Keratinocyte (primary cell): Measurements from ENCODE around the gene CARMIL1. TPM values are rescaled to one million over a fixed set of nuclear protein-coding genes. Genes with fewer than 3 reads are reported as not detected.

Experiments
- DNase-seq: peaks from one replicate; pipeline ENCODE4 v3.0.0-alpha.2; 2011; ENCODE audit warnings: low read depth, missing footprints, low spot score
- FAIRE-seq: peaks from 2 replicates; lab custom pipeline; 2011; peaks lifted over from hg19 to GRCh38; lab: Jason Lieb, UNC
- H2AFZ ChIP-seq: 2 replicates; pipeline ENCODE4 v1.6.0; 2012; ENCODE audit warnings: low read length, control low read depth, inconsistent platforms; ENCODE audit not compliant: control insufficient read depth
- H3K27ac ChIP-seq: 2 replicates; pipeline ENCODE4 v1.5.1; 2011; ENCODE audit warnings: low read length; ENCODE audit not compliant: control insufficient read depth, insufficient read depth
- H3K27me3 ChIP-seq: 3 replicates; pipeline ENCODE4 v1.6.0; 2011; ENCODE audit warnings: low read length; ENCODE audit not compliant: control insufficient read depth, insufficient read depth; ENCODE audit errors: extremely low read depth
- H3K36me3 ChIP-seq, 2 experiments: 2 replicates in 1 of 2; 3 replicates in 1 of 2; pipeline ENCODE4 v1.5.1; 2011; ENCODE audit warnings: low read length in 2 of 2, mild to moderate bottlenecking in 1 of 2; ENCODE audit not compliant: control insufficient read depth in 2 of 2, insufficient read depth in 2 of 2; ENCODE audit errors: extremely low read depth in 1 of 2
- H3K4me1 ChIP-seq: 3 replicates; pipeline ENCODE4 v1.5.1; 2011; ENCODE audit warnings: low read length; ENCODE audit not compliant: control insufficient read depth, insufficient read depth; ENCODE audit errors: extremely low read depth
- H3K4me2 ChIP-seq: 3 replicates; pipeline ENCODE4 v1.6.0; 2011; ENCODE audit warnings: low read depth, low read length; ENCODE audit not compliant: control insufficient read depth, insufficient read depth; ENCODE audit errors: extremely low read depth
- H3K4me3 ChIP-seq, 3 experiments: fragments of 200-600 bp in 1 of 3; sonication (generic) in 1 of 3; 2 replicates in 2 of 3; 3 replicates in 1 of 3; pipeline ENCODE4 v1.5.1; 2011 to 2016; ENCODE audit warnings: low read length in 3 of 3, mild to moderate bottlenecking in 3 of 3, control low read depth in 2 of 3, inconsistent platforms in 1 of 3, low read depth in 1 of 3, mixed read lengths in 1 of 3, mixed run types in 1 of 3, moderate library complexity in 1 of 3; ENCODE audit not compliant: control insufficient read depth in 2 of 3, insufficient read depth in 2 of 3; ENCODE audit errors: extremely low read depth in 1 of 3
- H3K79me2 ChIP-seq: 2 replicates; pipeline ENCODE4 v1.6.0; 2012; ENCODE audit warnings: low read length; ENCODE audit not compliant: control insufficient read depth, insufficient read depth
- H3K9ac ChIP-seq: 3 replicates; pipeline ENCODE4 v1.6.0; 2011; ENCODE audit warnings: low read length; ENCODE audit not compliant: control insufficient read depth, insufficient read depth; ENCODE audit errors: extremely low read depth
- H3K9me1 ChIP-seq: 3 replicates; pipeline ENCODE4 v1.6.0; 2011; ENCODE audit warnings: low read length; ENCODE audit not compliant: control insufficient read depth, insufficient read depth; ENCODE audit errors: extremely low read depth
- H3K9me3 ChIP-seq: 2 replicates; pipeline ENCODE4 v1.5.1; 2012; ENCODE audit warnings: low read depth, low read length; ENCODE audit not compliant: control insufficient read depth
- H4K20me1 ChIP-seq: 3 replicates; pipeline ENCODE4 v1.6.0; 2011; ENCODE audit warnings: low read length; ENCODE audit not compliant: control insufficient read depth, insufficient read depth; ENCODE audit errors: extremely low read depth
- EZH2 ChIP-seq: IDR thresholded peaks from one replicate; pipeline ENCODE4 v1.6.1; 2012; ENCODE audit warnings: inconsistent platforms, mild to moderate bottlenecking, low read length, moderate library complexity
- dilution Hi-C: fragments of 300-500 bp; cut with MboI; formaldehyde crosslinking; loops from one replicate; pipeline ENCODE4 v1.7.0; 2020; ENCODE audit warnings: low sequenced_read_pairs; ENCODE audit not compliant: extremely low pct_ligation_motif_present
- polyA plus RNA-seq, 5 experiments: library from polyadenylated mRNA; depleted of rRNA in 3 of 5; stranded (reverse) in 3 of 5; stranded (forward) in 1 of 5; unstranded in 1 of 5; fragments of >200 nt; gene quantifications; 1 replicate in 1 of 5; 2 replicates in 3 of 5; 3 replicates in 1 of 5; pipeline versions ENCODE4 v1.2.1 to v1.2.3, GENCODE V29; 2011 to 2012; ENCODE audit warnings: missing spikeins in 2 of 5, low read depth in 1 of 5, low replicate concordance in 1 of 5
- TF ChIP-seq, protein P1 (sequence below), 3 experiments: IDR thresholded peaks in 1 of 3; conservative IDR thresholded peaks in 1 of 3; optimal IDR thresholded peaks in 1 of 3; 2 replicates in 2 of 3; 3 replicates in 1 of 3; pipeline versions ENCODE3 to v1.5.1; 2011; ENCODE audit warnings: low read length in 3 of 3, mild to moderate bottlenecking in 3 of 3, moderate library complexity in 2 of 3, control low read depth in 1 of 3, inconsistent platforms in 1 of 3; ENCODE audit not compliant: insufficient read depth in 2 of 3; ENCODE audit errors: extremely low read depth in 1 of 3

CARMIL1 gene
- polyA plus RNA-seq, 1 donor (not counting 4 experiments of a cell fraction or from before 2014, with no cell fraction given), result 18.9 TPM

DNA sequence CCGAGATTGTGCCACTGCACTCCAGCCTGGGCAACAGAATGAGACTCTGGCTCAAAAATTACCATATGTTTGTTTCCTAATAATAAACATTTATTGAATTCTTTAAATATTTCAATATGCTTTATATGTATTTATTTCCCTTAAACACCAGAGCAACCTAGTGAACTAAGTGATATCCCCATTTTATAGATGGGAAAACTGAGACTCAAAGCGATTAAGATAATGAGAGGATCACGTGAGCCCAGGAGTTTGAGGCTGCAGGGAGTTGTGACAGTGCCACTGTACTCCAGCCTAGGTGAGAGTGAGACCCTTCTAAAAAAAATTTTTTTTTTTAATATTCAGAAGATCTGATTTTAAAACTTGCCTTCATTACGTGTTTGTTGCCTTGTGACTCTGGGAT lies 19.4 kb upstream of the CARMIL1 start:
- no peaks in the 10 kb centered on the region for H4K20me1 ChIP-seq
- FAIRE-seq (no peak), DNase-seq (no peak)
- H3K27me3 ChIP-seq, result no peaks in the 10 kb centered on the region
- H3K36me3 ChIP-seq, result no peaks in the 10 kb centered on the region
- H3K9me1 ChIP-seq, result no peaks in the 10 kb centered on the region
- dilution Hi-C loops, result no loop called here
- no peak for TF ChIP-seq EZH2
- TF ChIP-seq, protein P1, sequence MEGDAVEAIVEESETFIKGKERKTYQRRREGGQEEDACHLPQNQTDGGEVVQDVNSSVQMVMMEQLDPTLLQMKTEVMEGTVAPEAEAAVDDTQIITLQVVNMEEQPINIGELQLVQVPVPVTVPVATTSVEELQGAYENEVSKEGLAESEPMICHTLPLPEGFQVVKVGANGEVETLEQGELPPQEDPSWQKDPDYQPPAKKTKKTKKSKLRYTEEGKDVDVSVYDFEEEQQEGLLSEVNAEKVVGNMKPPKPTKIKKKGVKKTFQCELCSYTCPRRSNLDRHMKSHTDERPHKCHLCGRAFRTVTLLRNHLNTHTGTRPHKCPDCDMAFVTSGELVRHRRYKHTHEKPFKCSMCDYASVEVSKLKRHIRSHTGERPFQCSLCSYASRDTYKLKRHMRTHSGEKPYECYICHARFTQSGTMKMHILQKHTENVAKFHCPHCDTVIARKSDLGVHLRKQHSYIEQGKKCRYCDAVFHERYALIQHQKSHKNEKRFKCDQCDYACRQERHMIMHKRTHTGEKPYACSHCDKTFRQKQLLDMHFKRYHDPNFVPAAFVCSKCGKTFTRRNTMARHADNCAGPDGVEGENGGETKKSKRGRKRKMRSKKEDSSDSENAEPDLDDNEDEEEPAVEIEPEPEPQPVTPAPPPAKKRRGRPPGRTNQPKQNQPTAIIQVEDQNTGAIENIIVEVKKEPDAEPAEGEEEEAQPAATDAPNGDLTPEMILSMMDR (optimal IDR thresholded peaks at IDR 0.05 in 1 of 3, IDR thresholded peaks at IDR 0.05 in 1 of 3, conservative IDR thresholded peaks at IDR 0.05 in 1 of 3; ENCODE audit: extremely low read depth in 1 of 3, insufficient read depth in 2 of 3, low read length in 3 of 3), result no peak
- no peak overlapping the region for H3K4me3 ChIP-seq
- no peak overlapping the region for H2AFZ ChIP-seq
- no peak overlapping the region for H3K9ac ChIP-seq
- H3K4me2 ChIP-seq, result no peak overlapping the region
- no peak overlapping the region for H3K27ac ChIP-seq
- peaks cover 5% of the 10 kb centered on the region for H3K4me1 ChIP-seq
- no peaks in the 10 kb centered on the region for H3K9me3 ChIP-seq
- no peaks in the 10 kb centered on the region for H3K79me2 ChIP-seq

- dilution Hi-C loops, result no loop called here
- Histone ChIP-seq H3K4me2 (no peak overlapping the region), H3K27ac (no peak overlapping the region)
Observed at GRCh38 chr6:25263657-25264056, 15.5 kb upstream of the CARMIL1 start.

More at GRCh38 chr6:25263657-25264056, 15.5 kb upstream of the CARMIL1 start:
- Histone ChIP-seq H3K9me1 (no peaks in the 10 kb centered on the region), H3K36me3 (no peaks in the 10 kb centered on the region), H2AFZ (no peak overlapping the region), H3K4me1 (peaks cover 5% of the 10 kb centered on the region), H3K79me2 (no peaks in the 10 kb centered on the region), H4K20me1 (no peaks in the 10 kb centered on the region), H3K9me3 (no peaks in the 10 kb centered on the region), H3K27me3 (no peaks in the 10 kb centered on the region), H3K4me3 (no peak overlapping the region), H3K9ac (no peak overlapping the region)
- DNase-seq (no peak), FAIRE-seq (no peak)
- no peak for TF ChIP-seq EZH2
- TF ChIP-seq, protein P1 (optimal IDR thresholded peaks at IDR 0.05 in 1 of 3, IDR thresholded peaks at IDR 0.05 in 1 of 3, conservative IDR thresholded peaks at IDR 0.05 in 1 of 3; ENCODE audit: extremely low read depth in 1 of 3, insufficient read depth in 2 of 3, low read length in 3 of 3), result no peak
